Posterior cingulate gyrus (tissue), 11 donors: ENCODE results near the gene SPR.

ENCODE experiments used
- DNase-seq, 10 donors: peaks; one replicate each; pipeline versions ENCODE4 v3.0.0 to v3.0.0-alpha.2; 2020 to 2021; ENCODE audit warnings: mixed read lengths in 3 of 10
- intact Hi-C: fragments of 100-400 bp; cut with DNase I; formaldehyde crosslinking; loops from one replicate; pipeline ENCODE4 v1.15.1; 2023

The SPR gene

DNA sequence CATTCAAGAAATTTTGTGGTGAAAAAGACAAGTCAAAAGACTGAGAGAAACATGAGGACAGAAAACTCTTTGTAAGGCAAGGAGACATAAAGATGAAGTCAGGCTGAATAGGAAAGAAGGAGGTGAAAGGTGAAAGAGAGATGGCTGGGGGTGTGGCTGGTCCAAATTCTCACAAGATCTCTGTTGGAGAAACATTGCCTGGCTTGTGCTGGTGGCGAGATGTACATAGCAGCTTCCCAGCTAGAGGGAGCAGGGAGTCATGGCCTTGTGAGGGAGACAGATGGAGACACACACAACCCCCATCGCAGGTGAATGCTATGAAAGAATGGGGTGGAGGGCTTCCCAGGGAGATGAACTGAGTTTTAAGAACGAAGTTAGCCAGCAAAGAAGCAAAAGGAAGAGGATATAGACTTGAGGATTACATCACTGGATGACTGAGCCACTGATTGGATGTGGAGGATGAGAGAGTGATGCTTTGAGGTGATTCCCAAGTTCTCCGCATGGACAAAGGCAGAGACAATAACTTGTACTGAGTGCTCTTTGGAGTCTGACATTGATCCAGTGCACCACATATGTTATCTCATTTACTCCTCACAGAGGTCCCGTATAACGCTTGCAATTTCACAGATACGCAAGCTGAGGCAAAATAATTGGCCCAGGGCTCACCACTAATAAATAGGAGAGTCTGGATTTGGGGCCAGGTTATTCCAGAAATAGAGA, 26.4 kb downstream of the SPR start:
- peak in 1 of 10 donors; percentile 29 for DNase-seq
- intact Hi-C loops = no loop called here

DNA sequence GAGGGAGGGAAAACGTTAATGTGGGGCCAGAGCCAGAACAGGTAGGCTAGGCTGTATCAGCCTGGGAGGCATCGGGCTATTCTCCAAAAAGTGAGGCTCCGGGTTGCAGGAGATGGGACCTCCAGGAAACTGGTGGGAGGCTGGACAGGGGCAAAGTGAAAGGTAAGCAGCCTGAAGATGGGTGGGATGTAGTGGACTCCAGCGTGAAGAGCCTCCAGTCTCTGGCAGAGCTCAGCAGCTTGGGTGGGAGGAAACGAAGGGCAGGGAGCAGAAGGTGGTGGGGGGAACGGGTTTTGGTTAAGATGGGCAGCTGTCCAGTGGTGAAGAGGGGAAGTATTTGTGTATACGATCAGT, 27.0 kb downstream of the SPR start:
- DNase-seq = peak in 1 of 10 donors; percentile 16
- intact Hi-C loops = no loop called here

DNA sequence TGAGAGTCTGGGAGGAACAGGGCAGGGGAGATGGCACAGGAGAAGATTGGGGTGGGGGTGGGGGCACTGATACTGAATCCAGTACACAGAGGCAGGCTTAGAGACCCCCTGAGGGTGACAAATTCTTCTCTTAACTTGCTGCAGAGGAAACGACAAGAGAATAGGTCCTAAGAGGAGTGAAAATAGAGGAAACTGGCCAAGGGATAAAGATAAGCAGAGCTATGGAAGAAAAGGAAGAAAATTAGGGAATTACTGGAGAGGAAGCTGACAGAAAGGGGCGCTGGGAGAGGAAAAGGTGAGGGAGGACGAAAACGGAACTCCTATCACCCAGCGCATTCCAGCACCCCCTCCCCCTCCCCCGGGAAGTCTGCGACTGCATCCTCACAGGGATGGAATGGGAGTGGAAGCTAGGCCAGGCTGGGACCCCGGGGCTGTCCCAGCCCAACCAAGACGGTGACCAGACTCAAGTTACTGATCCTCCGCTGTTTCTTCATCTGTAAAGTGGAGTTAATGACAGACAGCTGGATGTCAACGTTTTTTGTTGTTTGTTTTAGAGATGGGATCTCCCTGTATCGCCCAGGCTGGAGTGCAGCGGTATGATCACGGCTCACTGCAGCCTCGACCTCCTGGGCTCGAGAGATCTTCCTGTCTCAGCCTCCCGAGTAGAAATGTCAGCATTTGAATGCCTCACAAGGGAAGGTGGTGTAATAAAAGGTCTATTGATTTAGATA, 27.5 kb downstream of the SPR start:
- no peak for DNase-seq
- intact Hi-C loops = no loop called here

DNA sequence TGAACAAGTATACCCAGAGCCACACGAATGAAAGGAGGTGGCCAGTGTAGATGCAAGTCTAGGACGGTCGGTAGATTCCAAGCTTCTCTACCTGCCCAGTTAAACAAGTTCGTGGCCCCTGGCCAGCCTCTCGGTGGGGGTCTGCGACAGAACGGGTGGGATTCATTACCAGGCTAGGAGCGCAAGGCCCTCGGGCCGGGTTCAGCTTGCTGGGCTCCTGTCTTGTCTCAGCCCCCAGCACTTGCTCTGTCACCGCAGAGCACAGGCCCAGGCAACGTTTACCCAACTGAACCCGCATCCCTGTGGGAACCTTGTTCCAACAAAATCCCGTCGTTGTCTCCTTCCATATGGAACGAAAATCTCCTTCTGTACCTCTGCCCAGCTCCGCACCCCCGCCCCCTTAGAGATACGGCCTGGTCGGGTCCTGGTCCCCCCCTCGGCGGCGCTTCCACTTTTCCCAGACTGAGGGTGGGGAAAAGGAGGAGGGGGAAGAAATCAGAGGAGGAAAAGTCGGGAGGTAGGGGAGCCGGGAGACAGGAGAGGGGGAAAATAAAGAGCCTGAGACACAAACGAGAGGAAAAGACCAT, 28.2 kb downstream of the SPR start:
- intact Hi-C loops = no loop called here
- peak in 3 of 10 donors; percentile 66 to 82 (median 78) for DNase-seq

DNA sequence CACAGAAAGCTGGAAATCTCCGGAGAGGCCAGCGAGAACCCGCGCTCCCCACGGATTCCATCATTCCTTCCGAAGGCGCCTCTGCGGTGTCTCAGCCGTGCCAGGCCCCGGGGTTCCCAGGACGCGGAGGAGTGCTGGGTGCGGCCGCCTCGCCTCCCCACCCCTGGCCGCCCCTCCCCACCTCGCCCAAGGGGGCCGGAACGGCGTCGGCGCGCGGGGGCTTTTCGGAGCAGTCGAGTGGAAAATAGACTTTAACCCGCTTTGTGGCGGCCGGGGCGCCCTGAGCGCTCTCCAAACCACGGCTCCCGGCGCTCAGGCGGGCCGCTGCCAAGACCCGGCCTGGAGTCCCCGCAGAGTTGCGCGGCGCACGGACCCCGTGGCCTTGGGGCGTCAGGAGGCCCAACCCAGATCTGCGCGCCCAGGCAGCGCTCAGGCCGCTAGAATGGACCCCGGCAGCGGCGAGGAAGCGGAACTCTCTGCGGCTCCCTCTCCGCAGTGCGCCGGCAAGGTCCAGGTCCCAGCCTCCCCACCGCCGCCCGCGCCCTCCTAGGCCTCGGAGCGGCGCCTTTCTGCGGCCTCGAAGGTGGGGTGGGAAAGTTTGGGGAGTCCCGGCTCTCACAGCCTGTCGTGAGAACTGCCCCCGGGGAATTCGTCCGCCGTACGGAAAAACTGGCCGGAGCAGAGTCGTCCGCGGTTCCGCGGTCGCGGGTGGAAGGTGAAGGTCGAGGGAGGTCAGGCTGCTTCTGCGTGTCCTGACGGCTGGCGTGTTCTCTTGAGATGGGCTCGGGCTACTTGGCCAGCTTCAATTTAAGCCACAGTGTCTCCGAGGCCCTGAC, 28.9 kb downstream of the SPR start:
- intact Hi-C loops = no loop called here
- DNase-seq = peak in 4 of 10 donors; percentile 45 to 92 (median 70)

DNA sequence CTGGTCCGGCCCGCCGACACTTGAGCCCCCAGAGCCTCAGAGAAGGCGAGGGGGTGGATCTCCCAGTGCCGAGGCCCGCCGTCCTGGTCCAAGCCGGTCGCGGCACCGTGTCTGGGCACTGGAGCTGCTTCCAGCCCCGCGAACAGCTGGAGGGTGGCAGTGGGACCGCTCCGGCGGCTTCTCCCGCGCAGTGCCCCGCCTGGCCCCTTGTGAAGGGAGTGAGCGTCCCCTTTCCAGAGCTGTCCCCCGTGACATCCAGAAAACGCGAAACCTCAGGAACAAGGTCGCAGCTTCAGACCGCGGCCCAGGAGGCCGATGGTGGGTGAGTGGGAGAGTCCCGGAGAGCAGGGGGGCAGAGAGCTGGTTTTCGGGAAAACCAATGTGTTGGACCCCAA, 29.5 kb downstream of the SPR start:
- DNase-seq = peak in 3 of 10 donors; percentile 71 to 82 (median 78)

DNA sequence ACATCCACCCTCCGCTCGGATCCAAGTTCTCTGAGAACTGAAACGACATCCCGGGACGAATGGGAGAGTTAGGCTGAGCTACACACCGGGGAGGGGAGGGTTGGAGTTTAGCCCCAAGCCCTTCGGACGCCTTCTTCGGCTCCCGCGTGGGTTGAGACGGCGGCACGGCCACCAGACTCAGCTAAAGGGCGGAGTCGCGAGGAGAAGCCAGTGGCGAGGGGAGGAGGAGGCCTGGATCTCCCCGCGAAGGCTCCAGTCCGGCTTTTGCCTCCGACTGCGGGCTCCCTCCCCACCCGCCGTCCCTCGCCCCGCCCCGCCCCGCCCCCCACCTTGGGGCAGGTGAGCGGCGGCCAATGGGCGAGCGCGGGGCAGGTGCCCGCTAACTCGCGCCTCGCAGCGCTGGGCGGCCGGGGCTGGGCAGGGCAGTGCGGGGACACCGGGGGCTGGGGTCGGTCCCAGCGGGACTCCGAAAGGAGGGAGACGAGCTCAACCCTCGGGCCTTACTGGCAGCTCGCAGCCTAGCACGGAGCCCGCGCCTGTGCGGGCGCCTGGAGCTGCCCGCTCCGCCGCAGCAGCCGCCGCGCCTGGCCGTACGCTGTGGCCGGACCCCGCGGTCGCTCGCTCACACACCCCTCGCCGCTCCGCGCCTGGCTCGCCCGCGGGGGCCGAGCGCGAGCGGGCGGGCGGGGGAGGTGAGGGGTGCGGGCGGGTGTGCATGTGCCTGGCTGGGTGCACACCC, 30.1 kb downstream of the SPR start, which contains the start of gene EMX1:
Gene EMX1, plus strand, starts transcription at position 382 of the 739 bp plus-strand sequence. Its CDS starts 334 bp downstream, at position 716.
- DNase-seq = peak in 7 of 10 donors; percentile 52 to 92 (median 70)

More for the DNA sequence above, 29.5 kb downstream of the SPR start:
- intact Hi-C loops = no loop called here

DNA sequence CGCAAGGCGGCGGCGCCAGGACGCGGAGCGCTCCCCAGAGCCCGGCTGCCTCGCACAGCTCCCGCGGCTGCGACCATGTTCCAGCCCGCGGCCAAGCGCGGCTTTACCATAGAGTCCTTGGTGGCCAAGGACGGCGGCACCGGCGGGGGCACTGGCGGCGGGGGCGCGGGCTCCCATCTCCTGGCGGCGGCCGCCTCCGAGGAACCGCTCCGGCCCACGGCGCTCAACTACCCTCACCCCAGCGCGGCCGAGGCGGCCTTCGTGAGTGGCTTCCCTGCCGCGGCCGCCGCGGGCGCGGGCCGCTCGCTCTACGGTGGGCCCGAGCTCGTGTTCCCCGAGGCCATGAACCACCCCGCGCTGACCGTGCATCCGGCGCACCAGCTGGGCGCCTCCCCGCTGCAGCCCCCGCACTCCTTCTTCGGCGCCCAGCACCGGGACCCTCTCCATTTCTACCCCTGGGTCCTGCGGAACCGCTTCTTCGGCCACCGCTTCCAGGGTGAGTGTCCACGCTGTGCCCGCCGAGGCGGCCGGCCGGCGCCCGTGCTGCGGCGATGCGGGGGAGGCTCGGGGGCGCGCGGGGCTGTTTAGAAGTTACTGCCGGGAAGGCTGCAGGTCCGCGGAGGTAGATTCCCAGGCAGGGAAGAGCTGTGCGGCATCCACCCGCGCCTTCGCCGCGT, 30.8 kb downstream of the SPR start:
- peak in 3 of 10 donors; percentile 64 to 87 (median 79) for DNase-seq
- intact Hi-C loops = no loop called here

More for the DNA sequence above, 30.1 kb downstream of the SPR start, which contains the start of gene EMX1:
- intact Hi-C loops = no loop called here

DNA sequence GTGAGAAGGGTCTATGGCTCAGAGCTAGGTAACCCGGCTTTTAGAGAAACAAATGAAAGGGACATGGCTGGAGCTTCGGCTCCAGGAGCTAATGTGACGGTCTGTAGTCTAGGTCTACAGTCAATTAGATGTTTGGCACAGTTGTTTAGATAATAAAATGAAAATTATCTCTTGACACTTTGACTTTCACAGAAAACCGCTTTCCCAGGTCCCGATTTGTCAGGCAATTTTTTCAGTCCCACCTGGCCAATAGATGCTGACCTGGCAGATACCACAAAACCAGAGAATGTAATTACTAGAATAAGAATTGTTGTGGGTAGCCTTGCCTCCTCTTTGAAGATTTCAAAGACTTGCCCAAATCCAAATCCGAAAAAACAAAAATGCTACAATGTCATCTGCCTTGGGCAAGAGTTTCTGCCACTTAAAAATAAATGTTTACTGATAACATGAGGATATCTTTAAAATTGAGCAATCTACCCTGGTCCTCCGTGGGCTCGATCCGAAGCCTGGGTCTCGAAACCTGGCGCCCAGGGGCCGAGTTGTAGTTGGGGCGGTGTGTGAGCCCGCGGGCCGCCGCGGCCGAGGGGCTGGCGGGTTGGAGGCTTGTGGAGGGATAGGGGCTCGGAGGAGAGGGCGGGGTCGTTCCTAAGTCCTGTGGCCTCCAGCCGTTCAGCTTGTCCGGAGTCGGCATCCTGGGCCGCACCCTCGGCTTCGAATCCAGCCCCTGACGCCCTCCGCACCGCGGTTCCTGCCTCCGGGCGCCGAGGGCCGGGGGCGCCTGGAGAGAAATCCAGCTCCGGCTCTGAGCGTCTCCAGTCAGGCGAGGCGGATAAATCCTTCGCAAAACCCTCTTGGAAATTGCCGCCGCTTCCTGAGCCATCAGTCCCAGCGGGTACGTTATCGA, 32.5 kb downstream of the SPR start:
- intact Hi-C loops = no loop called here
- peak in 2 of 10 donors; percentile 73 to 74 for DNase-seq

DNA sequence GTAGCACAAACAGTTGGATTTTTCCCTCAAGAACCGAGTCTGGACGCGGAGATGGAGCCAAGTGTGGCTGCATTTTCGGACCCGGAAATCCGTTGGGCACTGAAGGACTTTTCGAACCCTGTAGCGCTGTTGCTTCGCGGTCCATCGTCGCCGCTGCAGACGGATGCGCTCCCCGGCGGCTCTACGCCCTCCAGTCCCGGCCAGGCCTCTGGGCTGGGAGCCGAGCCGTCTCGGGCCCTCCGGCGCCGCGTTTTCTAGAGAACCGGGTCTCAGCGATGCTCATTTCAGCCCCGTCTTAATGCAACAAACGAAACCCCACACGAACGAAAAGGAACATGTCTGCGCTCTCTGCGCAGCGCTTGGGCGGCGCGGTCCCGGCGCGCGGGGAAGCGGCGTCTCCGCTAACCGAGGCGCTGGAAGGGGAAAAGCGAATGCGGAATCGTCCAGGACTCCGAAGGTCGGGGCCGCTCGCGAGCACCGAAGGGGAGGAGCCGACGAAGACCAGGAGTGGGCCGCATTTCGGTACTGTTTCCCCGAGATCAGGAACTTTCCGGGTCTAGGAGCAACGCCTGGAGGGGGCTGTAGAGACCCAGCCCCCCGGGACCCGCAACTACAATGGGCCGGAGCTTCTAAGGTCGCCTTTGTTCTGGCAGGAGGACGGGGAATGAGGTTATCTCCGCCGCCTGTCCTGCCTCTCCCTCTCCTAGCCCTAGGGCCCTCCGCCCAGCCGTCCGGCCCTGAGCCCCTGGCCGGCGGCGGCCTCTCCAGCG, 33.3 kb downstream of the SPR start:
- intact Hi-C loops = no loop called here
- DNase-seq = peak in 2 of 10 donors; percentile 78 to 81

DNA sequence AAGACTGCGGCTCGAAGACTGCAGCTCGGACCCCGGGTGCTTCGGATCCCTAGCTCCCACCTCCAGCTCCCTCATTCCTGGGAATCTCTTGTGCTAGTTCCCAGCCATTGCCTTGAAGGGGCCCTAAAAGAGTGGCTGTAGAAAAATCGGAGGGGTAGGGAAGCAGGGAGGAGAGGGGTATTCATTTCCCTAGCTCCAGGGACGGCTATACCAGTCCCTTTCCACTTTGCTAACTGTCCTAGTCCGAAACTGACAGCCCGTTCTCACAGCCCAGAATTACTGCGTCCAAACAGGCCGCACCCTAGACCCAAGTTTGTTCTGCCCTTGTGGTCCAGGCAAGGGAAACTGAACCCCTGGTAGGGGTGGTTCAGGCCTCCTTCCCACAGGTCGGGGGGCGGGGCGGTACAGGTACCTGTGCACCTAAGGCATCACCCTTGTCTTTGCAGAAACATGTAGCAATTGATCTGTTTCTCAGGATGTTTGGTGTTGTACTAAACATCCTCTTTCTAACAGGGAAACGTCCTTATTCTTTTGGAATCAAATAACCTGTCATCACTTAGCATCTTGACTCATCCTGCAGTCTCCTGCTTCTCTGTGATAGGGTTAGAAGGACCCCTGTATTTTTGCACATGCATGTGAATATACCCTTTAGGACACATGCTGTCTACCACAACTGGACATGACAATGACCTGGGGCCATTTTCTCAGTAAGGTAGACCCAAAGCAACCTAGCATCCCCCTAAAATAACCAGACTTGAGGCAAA, 34.1 kb downstream of the SPR start:
- DNase-seq = peak in 1 of 10 donors; percentile 32
- intact Hi-C loops = no loop called here

DNA sequence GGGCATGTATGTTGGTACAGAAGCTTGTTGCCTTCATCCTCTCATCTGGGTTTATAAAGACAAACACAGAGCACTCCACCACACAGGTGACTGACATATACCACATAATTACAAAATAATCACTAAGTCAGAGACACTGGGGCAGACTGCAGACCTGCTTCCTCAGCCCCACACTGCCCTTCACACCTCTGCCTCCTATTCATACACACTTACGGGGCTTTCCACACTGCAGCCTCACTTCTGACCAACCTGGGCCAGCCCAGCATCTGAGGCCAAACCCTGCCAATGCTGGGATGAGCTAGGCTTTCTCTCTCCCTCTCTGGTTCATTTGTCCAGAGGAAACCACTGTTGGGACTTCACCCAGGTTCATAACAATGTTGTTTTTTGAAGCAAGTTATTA, 34.6 kb downstream of the SPR start:
- no peak for DNase-seq
- intact Hi-C loops = no loop called here

DNA sequence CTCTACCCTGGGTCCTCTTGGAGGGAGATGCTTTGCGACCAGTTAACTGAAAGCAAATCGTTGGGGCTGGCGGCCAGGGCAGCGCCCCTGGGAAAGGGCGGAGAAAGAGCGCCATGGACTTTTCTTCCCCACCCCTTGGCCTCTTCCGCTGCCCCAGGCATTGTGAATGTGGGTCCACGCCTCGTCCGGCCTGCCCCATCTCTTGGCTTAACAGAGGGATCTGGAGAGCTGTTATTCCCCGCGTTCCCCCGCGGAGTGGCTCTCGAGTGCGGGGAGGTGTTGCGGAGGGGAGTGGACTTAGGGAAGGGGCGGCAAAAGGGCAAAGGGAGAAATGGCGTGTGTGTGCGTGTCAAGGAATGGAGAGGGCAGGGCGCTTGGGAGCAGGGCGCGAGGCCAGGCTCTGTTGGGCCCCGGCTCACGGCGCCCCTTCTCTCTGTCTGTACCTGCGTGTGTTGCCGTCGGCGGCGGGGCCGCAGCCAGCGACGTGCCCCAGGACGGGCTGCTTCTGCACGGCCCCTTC, 36.7 kb downstream of the SPR start:
- intact Hi-C loops = no loop called here
- DNase-seq = peak in 1 of 10 donors; percentile 69

DNA sequence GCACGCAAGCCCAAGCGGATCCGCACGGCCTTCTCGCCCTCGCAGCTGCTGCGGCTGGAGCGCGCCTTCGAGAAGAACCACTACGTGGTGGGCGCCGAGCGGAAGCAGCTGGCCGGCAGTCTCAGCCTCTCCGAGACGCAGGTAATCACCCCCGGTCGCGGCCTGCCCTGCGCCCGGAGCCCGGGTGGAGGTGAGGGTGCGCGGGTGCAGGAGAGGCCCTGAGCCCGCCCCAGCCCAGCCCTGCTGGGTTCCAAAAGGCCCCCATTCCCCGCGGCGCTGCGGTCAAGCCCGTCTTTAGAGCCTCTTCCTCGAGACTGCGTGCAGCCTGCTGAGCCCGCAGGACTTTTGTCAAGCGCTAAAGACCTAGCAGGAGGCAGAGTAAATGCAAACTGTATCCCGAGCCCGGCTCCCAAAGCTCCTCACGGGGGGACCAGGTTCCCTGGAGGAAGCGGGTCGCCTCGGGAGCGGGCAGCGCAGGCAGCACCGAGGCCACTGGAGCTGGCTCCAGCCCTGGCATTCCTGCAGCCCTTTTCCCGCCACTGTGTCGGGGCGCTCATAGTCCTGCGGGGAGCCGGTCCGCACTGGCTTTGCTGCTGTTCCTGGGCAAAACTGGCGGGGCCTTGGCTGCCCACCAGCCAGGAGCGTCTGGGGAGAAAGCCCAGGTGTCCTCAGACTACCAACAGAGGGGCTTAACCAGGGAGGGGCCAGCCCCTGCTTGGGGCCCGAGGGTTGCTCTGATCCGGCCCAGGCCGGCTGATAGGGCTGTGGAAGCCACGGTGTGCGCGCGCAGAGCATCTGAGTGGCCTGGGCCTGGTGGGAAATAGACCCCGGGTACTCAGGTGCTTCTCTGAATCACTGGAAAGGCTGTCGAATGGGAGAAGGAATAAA, 37.4 kb downstream of the SPR start:
- intact Hi-C loops = no loop called here
- peak in 4 of 10 donors; percentile 7 to 82 (median 66) for DNase-seq

DNA sequence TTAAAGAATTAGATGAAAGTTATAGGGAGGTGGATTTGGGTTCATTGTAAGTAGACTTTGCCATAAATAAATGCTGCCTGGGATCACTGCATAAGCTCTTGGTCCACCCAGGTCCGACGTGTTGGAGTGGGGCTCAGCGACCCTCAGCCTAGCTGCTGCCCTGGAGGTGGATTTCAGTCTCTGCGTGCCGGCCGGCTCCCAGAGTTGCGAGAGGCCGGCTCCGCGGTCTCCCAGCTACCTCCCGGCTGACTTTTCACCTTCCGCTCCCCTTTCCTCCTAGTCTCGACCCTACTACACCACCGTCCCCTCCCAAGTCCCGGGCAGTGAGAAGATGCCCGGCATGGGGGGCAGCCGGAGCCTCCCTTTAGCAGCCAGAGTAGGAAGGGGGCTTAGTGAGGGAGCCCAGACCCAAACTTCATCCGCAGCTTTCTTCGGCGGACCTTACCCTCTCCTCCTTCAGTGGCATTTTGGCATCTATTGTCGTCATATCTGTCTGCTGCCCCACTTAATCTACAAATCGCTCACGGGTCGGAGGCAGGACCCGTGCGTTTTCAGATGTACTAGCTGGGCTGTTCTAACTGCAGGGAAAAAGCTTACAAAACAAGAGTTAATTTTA, 38.2 kb downstream of the SPR start:
- intact Hi-C loops = no loop called here
- DNase-seq = peak in 2 of 10 donors; percentile 40 to 71
